Stimulated activated CD4-positive, alpha-beta T cell treated with anti-CD3 and anti-CD28 coated beads, Interleukin-12 subunit alpha, Interleukin-12 subunit beta, amount 100 ng/mL, for 24 hours (primary cell): ENCODE results near the gene MBP.

ENCODE experiments used
- DNase-seq, 2 experiments: peaks; one replicate each; pipeline ENCODE4 v3.0.0-alpha.2; 2020; ENCODE audit warnings: low read depth in 2 of 2

Gene MBP

GRCh38 chr18:77132369-77133050 lies at the start of gene MBP:
TSS of gene MBP (minus strand) at chr18:77132783. CDS start at chr18:77105261, 27,522 bp downstream.
- peak in 1 of 2 experiments; percentile 58 for DNase-seq

- DNase-seq = no peak
Observed at GRCh38 chr18:77181950-77182707, 49.5 kb upstream of the MBP start.

GRCh38 chr18:77178559-77178958 lies 46.0 kb upstream of the MBP start:
- no peak for DNase-seq

GRCh38 chr18:77177009-77177408 lies 44.4 kb upstream of the MBP start:
- DNase-seq = no peak

- DNase-seq = no peak
Observed at GRCh38 chr18:77173275-77174030, 40.9 kb upstream of the MBP start.

GRCh38 chr18:77170890-77171410 lies 38.4 kb upstream of the MBP start:
- no peak for DNase-seq

GRCh38 chr18:77168811-77169311 lies 36.3 kb upstream of the MBP start:
- no peak for DNase-seq

GRCh38 chr18:77167251-77167650 lies 34.7 kb upstream of the MBP start:
- no peak for DNase-seq

- no peak for DNase-seq
Observed at GRCh38 chr18:77166523-77166922, 33.9 kb upstream of the MBP start.

- DNase-seq = no peak
Observed at GRCh38 chr18:77165503-77166188, 33.1 kb upstream of the MBP start.

- DNase-seq = no peak
Observed at GRCh38 chr18:77164763-77165485, 32.3 kb upstream of the MBP start.

GRCh38 chr18:77164026-77164425 lies 31.4 kb upstream of the MBP start:
- DNase-seq = no peak

- DNase-seq = no peak
Observed at GRCh38 chr18:77162580-77162979, 30.0 kb upstream of the MBP start.

- no peak for DNase-seq
Observed at GRCh38 chr18:77161961-77162360, 29.4 kb upstream of the MBP start.

GRCh38 chr18:77161383-77161782 lies 28.8 kb upstream of the MBP start:
- DNase-seq = no peak

GRCh38 chr18:77160515-77160914 lies 27.9 kb upstream of the MBP start:
- DNase-seq = no peak

- no peak for DNase-seq
Observed at GRCh38 chr18:77157312-77157711, 24.7 kb upstream of the MBP start.

GRCh38 chr18:77155031-77155430 lies 22.4 kb upstream of the MBP start:
- DNase-seq = no peak

- DNase-seq = no peak
Observed at GRCh38 chr18:77153404-77153803, 20.8 kb upstream of the MBP start.

GRCh38 chr18:77151772-77152520 lies 19.4 kb upstream of the MBP start:
- DNase-seq = no peak
